ENCODE measurements around the gene RTL1. TPM values are rescaled to one million over a fixed set of nuclear protein-coding genes. Genes with fewer than 3 reads are reported as not detected.

RTL1 gene
- polyA plus RNA-seq, 1 of the 3 experiments (the other 2 are of a cell fraction) = 0.07 TPM

GRCh38 chr14:100835548-100836310, 67.8 kb downstream of the RTL1 start:
- no peaks in the 10 kb centered on the region for H3K36me3 ChIP-seq (replicated peaks in 1 of 2; ENCODE audit: control insufficient read depth in 1 of 2, insufficient read depth in 2 of 2, low read length in 1 of 2)
- no peaks in the 10 kb centered on the region for H3K9me3 ChIP-seq
- H3K27me3 ChIP-seq (ENCODE audit: insufficient read depth) = no peaks in the 10 kb centered on the region
- H3K4me2 ChIP-seq = no peak overlapping the region
- no peaks in the 10 kb centered on the region for H3K9me2 ChIP-seq
- no peak overlapping the region for H2AFZ ChIP-seq (ENCODE audit: low read depth)
- no peak overlapping the region for H3K27ac ChIP-seq (ENCODE audit: low read depth in 2 of 2, low read length in 1 of 2)
- no peaks in the 10 kb centered on the region for H3K79me2 ChIP-seq (ENCODE audit: insufficient read depth)
- ChIA-PET CTCF (interaction anchor here (1.3 kb wide), 1 partner anchor 21 kb away, joined by 3 read pairs; no protein-coding TSS in a partner anchor), POLR2A (no interaction called here)
- H3K9ac ChIP-seq = no peak overlapping the region
- no peaks in the 10 kb centered on the region for H3F3A ChIP-seq (replicated peaks; ENCODE audit: insufficient read depth)
- 81% methylated on average over 19 of the region's 24 CpGs for WGBS (ENCODE audit: low lambda C conversion rate)
- TF ChIP-seq FOXM1 (IDR thresholded peaks at IDR 0.05; ENCODE audit: low read depth) (no peak), EZH2phosphoT487 (IDR thresholded peaks at IDR 0.05; ENCODE audit: borderline replicate concordance, low read depth) (no peak), CTCF (IDR thresholded peaks at IDR 0.05) (no peak), USF1 (IDR thresholded peaks at IDR 0.05; ENCODE audit: borderline replicate concordance, low read depth) (no peak), MXI1 (IDR thresholded peaks at IDR 0.05; ENCODE audit: low read depth, low read length) (no peak), NFIC (IDR thresholded peaks at IDR 0.05; ENCODE audit: borderline replicate concordance) (no peak), ELF1 (IDR thresholded peaks at IDR 0.05) (no peak), REST (IDR thresholded peaks at IDR 0.05; ENCODE audit: low read depth, low read length) (no peak), MAX (IDR thresholded peaks at IDR 0.05; ENCODE audit: low read depth) (no peak), TEAD4 (IDR thresholded peaks at IDR 0.05; ENCODE audit: borderline replicate concordance, insufficient read depth) (no peak), RFX5 (IDR thresholded peaks at IDR 0.05; ENCODE audit: low read length) (no peak), EP300 (IDR thresholded peaks at IDR 0.05; ENCODE audit: borderline replicate concordance in 1 of 2, low read depth in 1 of 2, low read length in 1 of 2) (no peak), FOXJ3 (CRISPR knock-in tag; IDR thresholded peaks at IDR 0.05) (no peak), GABPA (IDR thresholded peaks at IDR 0.05; ENCODE audit: low read depth) (no peak), RXRA (IDR thresholded peaks at IDR 0.05; ENCODE audit: borderline replicate concordance, low read depth) (no peak), TCF12 (IDR thresholded peaks at IDR 0.05) (no peak), SMC3 (IDR thresholded peaks at IDR 0.05; ENCODE audit: low read depth, low read length) (no peak), FOSL2 (IDR thresholded peaks at IDR 0.05; ENCODE audit: borderline replicate concordance, low read depth) (no peak)
- H3K4me1 ChIP-seq (ENCODE audit: control insufficient read depth in 1 of 2, insufficient read depth in 2 of 2, low read depth in 1 of 2, low read length in 1 of 2) = peaks cover 0 to 25% of the 10 kb centered on the region in 2 experiments; a peak in 1 of 4 replicates
- H4K20me1 ChIP-seq (ENCODE audit: insufficient read depth) = no peaks in the 10 kb centered on the region
- H3K4me3 ChIP-seq (ENCODE audit: low read depth in 2 of 2, low read length in 1 of 2) = no peak overlapping the region
- no peak for DNase-seq
